H1 (cell line): ENCODE measurements around the gene ATM. TPM values are rescaled to one million over a fixed set of nuclear protein-coding genes. Genes with fewer than 3 reads are reported as not detected.

Experiments used
- CTCF ChIA-PET: fragments of 300-600 bp; sonication (Branson Sonifier 250); formaldehyde crosslinking; loops from one replicate; lab custom pipeline; 2021; ENCODE audit not compliant: partially characterized antibody; lab: Charles Lee
- POLR2A ChIA-PET: fragments of 300-600 bp; sonication (Branson Sonifier 250); formaldehyde crosslinking; loops from one replicate; lab custom pipeline; 2021; ENCODE audit warnings: inconsistent platforms; ENCODE audit not compliant: partially characterized antibody; lab: Charles Lee
- DNase-seq, 2 experiments: peaks; one replicate each; pipeline versions ENCODE4 v3.0.0 to v3.0.0-alpha.2; 2010 to 2022; ENCODE audit warnings: low spot score in 2 of 2, low read depth in 1 of 2, mixed read lengths in 1 of 2
- FAIRE-seq: peaks from 2 replicates; lab custom pipeline; 2011; peaks lifted over from hg19 to GRCh38; lab: Jason Lieb, UNC
- H2AFZ ChIP-seq: 2 replicates; pipeline ENCODE4 v1.8.1; 2012; ENCODE audit warnings: low read length, inconsistent platforms
- H2AK5ac ChIP-seq: 2 replicates; pipeline ENCODE4 v1.6.1; 2013; ENCODE audit warnings: low read depth, low read length
- H2BK120ac ChIP-seq: replicated peaks from 2 replicates; pipeline ENCODE3; 2013; ENCODE audit warnings: low read depth, low read length, inconsistent platforms
- H2BK12ac ChIP-seq: 2 replicates; pipeline ENCODE4 v1.6.1; 2013; ENCODE audit warnings: low read depth, low read length
- H2BK15ac ChIP-seq: 2 replicates; pipeline ENCODE4 v1.6.1; 2013; ENCODE audit warnings: low read length
- H2BK20ac ChIP-seq: 2 replicates; pipeline ENCODE4 v1.6.1; 2013; ENCODE audit warnings: low read length
- H2BK5ac ChIP-seq: 2 replicates; pipeline ENCODE4 v1.6.1; 2013; ENCODE audit warnings: low read depth, low read length
- H3K14ac ChIP-seq: 2 replicates; pipeline ENCODE4 v1.6.1; 2013; ENCODE audit warnings: inconsistent platforms; ENCODE audit not compliant: insufficient read length
- H3K18ac ChIP-seq: 2 replicates; pipeline ENCODE4 v1.6.1; 2013; ENCODE audit warnings: low read length; ENCODE audit errors: extremely low read depth
- H3K23ac ChIP-seq: 2 replicates; pipeline ENCODE4 v1.6.1; 2013; ENCODE audit warnings: inconsistent platforms; ENCODE audit not compliant: insufficient read length
- H3K23me2 ChIP-seq: 2 replicates; pipeline ENCODE4 v1.6.1; 2013; ENCODE audit warnings: low read depth, low read length
- H3K27ac ChIP-seq: 2 replicates; pipeline ENCODE4 v1.6.1; 2011; ENCODE audit warnings: low read depth, low read length, inconsistent platforms
- H3K27me3 ChIP-seq, 4 experiments: replicated peaks in 1 of 4; 1 replicate in 1 of 4; 2 replicates in 3 of 4; pipeline versions ENCODE4 v1.6.1 to v1.8.1; 2011 to 2013; ENCODE audit warnings: low read length in 3 of 4, mild to moderate bottlenecking in 3 of 4, inconsistent platforms in 2 of 4, mixed read lengths in 2 of 4, moderate library complexity in 1 of 4; ENCODE audit not compliant: control insufficient read depth in 3 of 4, insufficient read depth in 3 of 4; ENCODE audit errors: extremely low read depth in 1 of 4
- H3K36me3 ChIP-seq, 4 experiments: 2 replicates each; pipeline versions ENCODE4 v1.6.1 to v1.8.1; 2011 to 2013; ENCODE audit warnings: mild to moderate bottlenecking in 4 of 4, low read length in 3 of 4, moderate library complexity in 2 of 4, control low read depth in 1 of 4, inconsistent platforms in 1 of 4; ENCODE audit not compliant: insufficient read depth in 4 of 4, control insufficient read depth in 2 of 4
- H3K4ac ChIP-seq: replicated peaks from 2 replicates; pipeline ENCODE3; 2013; ENCODE audit warnings: low read length, low read depth, mixed read lengths, inconsistent platforms; ENCODE audit not compliant: insufficient read length
- H3K4me1 ChIP-seq, 4 experiments: replicated peaks in 1 of 4; 1 replicate in 1 of 4; 2 replicates in 3 of 4; pipeline versions ENCODE4 v1.6.1 to v1.8.1; 2011 to 2013; ENCODE audit warnings: low read length in 3 of 4, inconsistent platforms in 2 of 4, mixed read lengths in 1 of 4; ENCODE audit not compliant: insufficient read depth in 4 of 4, control insufficient read depth in 3 of 4
- H3K4me2 ChIP-seq, 2 experiments: 2 replicates each; pipeline versions ENCODE4 v1.6.1 to v1.8.1; 2011 to 2013; ENCODE audit warnings: low read depth in 2 of 2, low read length in 2 of 2, control low read depth in 1 of 2, inconsistent platforms in 1 of 2, mild to moderate bottlenecking in 1 of 2; ENCODE audit not compliant: insufficient read depth in 1 of 2
- H3K4me3 ChIP-seq, 4 experiments: fragments of 200-600, 300-600 bp in 1 of 4; sonication (generic), shearing (Covaris generic), sonication (Bioruptor Twin) in 1 of 4; 2 replicates each; pipeline versions ENCODE4 v1.5.1 to v1.8.1; 2011 to 2016; ENCODE audit warnings: low read length in 4 of 4, low read depth in 3 of 4, control low read depth in 2 of 4, inconsistent platforms in 2 of 4, mild to moderate bottlenecking in 2 of 4, mixed read lengths in 1 of 4, moderate library complexity in 1 of 4; ENCODE audit not compliant: insufficient read depth in 2 of 4; ENCODE audit errors: extremely low read depth in 1 of 4
- H3K56ac ChIP-seq: replicated peaks from 2 replicates; pipeline ENCODE3; 2013; ENCODE audit warnings: low read depth, mild to moderate bottlenecking, mixed read lengths, low read length, inconsistent platforms; ENCODE audit not compliant: insufficient read length
- H3K79me1 ChIP-seq: 2 replicates; pipeline ENCODE4 v1.6.1; 2013; ENCODE audit warnings: low read depth, low read length, control low read depth
- H3K79me2 ChIP-seq, 2 experiments: 2 replicates each; pipeline versions ENCODE4 v1.6.1 to v1.8.1; 2012 to 2013; ENCODE audit warnings: low read length in 2 of 2, mild to moderate bottlenecking in 2 of 2, inconsistent platforms in 1 of 2; ENCODE audit not compliant: insufficient read depth in 2 of 2, control insufficient read depth in 1 of 2
- H3K9ac ChIP-seq, 4 experiments: replicated peaks in 1 of 4; 1 replicate in 1 of 4; 2 replicates in 3 of 4; pipeline versions ENCODE4 v1.6.1 to v1.8.1; 2011 to 2013; ENCODE audit warnings: low read depth in 3 of 4, low read length in 3 of 4, control low read depth in 2 of 4, mild to moderate bottlenecking in 2 of 4, moderate library complexity in 2 of 4, inconsistent platforms in 1 of 4; ENCODE audit errors: extremely low read depth in 1 of 4
- H3K9me3 ChIP-seq, 2 experiments: 2 replicates each; pipeline versions ENCODE4 v1.6.1 to v1.8.1; 2012 to 2013; ENCODE audit warnings: mild to moderate bottlenecking in 2 of 2, moderate library complexity in 2 of 2, control low read depth in 1 of 2, inconsistent platforms in 1 of 2, low read depth in 1 of 2, low read length in 1 of 2, mixed read lengths in 1 of 2; ENCODE audit not compliant: insufficient read depth in 2 of 2
- H4K20me1 ChIP-seq, 2 experiments: replicated peaks in 1 of 2; 2 replicates each; pipeline versions ENCODE3 to v1.8.1; 2011 to 2013; ENCODE audit warnings: inconsistent platforms in 2 of 2, low read length in 2 of 2, mild to moderate bottlenecking in 1 of 2; ENCODE audit not compliant: insufficient read depth in 2 of 2, control insufficient read depth in 1 of 2
- H4K5ac ChIP-seq: 2 replicates; pipeline ENCODE4 v1.6.1; 2013; ENCODE audit warnings: low read length, low read depth, mixed read lengths, inconsistent platforms; ENCODE audit not compliant: insufficient read length
- H4K8ac ChIP-seq: 2 replicates; pipeline ENCODE4 v1.8.0; 2013; ENCODE audit warnings: mild to moderate bottlenecking, moderate library complexity, low read length, inconsistent platforms; ENCODE audit not compliant: insufficient read depth; ENCODE audit errors: extremely low read depth
- H4K91ac ChIP-seq: replicated peaks from 2 replicates; pipeline ENCODE3; 2013; ENCODE audit warnings: low read length, mixed read lengths, inconsistent platforms; ENCODE audit not compliant: insufficient read length
- ASH2L ChIP-seq: fragments of 200-600, 300-600 bp; sonication (generic); IDR thresholded peaks from one replicate; pipeline ENCODE4 v1.7.1; 2017; ENCODE audit warnings: low read length
- BRCA1 ChIP-seq: IDR thresholded peaks from 2 replicates; pipeline ENCODE4 v1.6.1; 2012; ENCODE audit warnings: low read depth, low read length, improper control_type of control experiment
- CBX5 ChIP-seq: fragments of 300-800, 300-1000 bp; sonication (generic); IDR thresholded peaks from 2 replicates; pipeline ENCODE4 v1.7.1; 2016; ENCODE audit warnings: antibody characterized with exemption, low read length, low read depth
- CHD1 ChIP-seq: IDR thresholded peaks from 2 replicates; pipeline ENCODE4 v1.6.1; 2012; ENCODE audit warnings: low read depth, low read length, improper control_type of control experiment
- KDM1A ChIP-seq: fragments of 200-600, 300-600 bp; sonication (generic); IDR thresholded peaks from 2 replicates; pipeline ENCODE4 v1.7.1; 2016; ENCODE audit warnings: mild to moderate bottlenecking, low read length, borderline replicate concordance
- NANOG ChIP-seq: IDR thresholded peaks from 2 replicates; pipeline ENCODE4 v1.6.1; 2011; ENCODE audit warnings: low read length, low read depth, mild to moderate bottlenecking, inconsistent platforms; ENCODE audit not compliant: insufficient read depth, poor library complexity, severe bottlenecking
- RAD21 ChIP-seq, 2 experiments: IDR thresholded peaks in 1 of 2; conservative IDR thresholded peaks in 1 of 2; 2 replicates each; pipeline ENCODE4 v1.6.1; 2011; ENCODE audit warnings: low read depth in 2 of 2, low read length in 2 of 2, improper control_type of control experiment in 1 of 2, inconsistent platforms in 1 of 2, mild to moderate bottlenecking in 1 of 2, moderate library complexity in 1 of 2
- RFX5 ChIP-seq: IDR thresholded peaks from 2 replicates; pipeline ENCODE4 v1.6.1; 2011; ENCODE audit warnings: low read depth, low read length, improper control_type of control experiment, borderline replicate concordance
- SIRT6 ChIP-seq: IDR thresholded peaks from one replicate; pipeline ENCODE4 v1.7.1; 2012; ENCODE audit warnings: low read length, inconsistent platforms
- SRF ChIP-seq: IDR thresholded peaks from 2 replicates; pipeline ENCODE4 v1.6.1; 2011; ENCODE audit warnings: mild to moderate bottlenecking, low read depth, low read length, moderate library complexity
- WGBS, 2 experiments: shearing (Covaris generic) in 1 of 2; methylation state at CpG; one replicate each; pipeline versions ENCODE4 v1.1.6 to v1.1.7; 2013 to 2015; ENCODE audit warnings: low lambda C conversion rate in 2 of 2, mixed read lengths in 2 of 2, inconsistent platforms in 1 of 2, low coverage in 1 of 2, missing lambda C conversion rate in 1 of 2; ENCODE audit not compliant: insufficient replicate concordance in 2 of 2, insufficient coverage in 1 of 2, insufficient read length in 1 of 2; ENCODE audit errors: extremely low coverage in 1 of 2, missing lambda C conversion rate in 1 of 2; 5-methylcytosine and 5-hydroxymethylcytosine counted together
- polyA plus RNA-seq, 7 experiments: library from polyadenylated mRNA; depleted of rRNA in 3 of 7; stranded (reverse) in 5 of 7; unstranded in 2 of 7; fragments of >200 nt in 5 of 7; fragments of 200-250 nt in 2 of 7; gene quantifications; 1 replicate in 5 of 7; 2 replicates in 1 of 7; 4 replicates in 1 of 7; pipeline versions ENCODE4 v1.2.1 to v1.2.3, GENCODE V29; 2011 to 2013; ENCODE audit warnings: missing spikeins in 2 of 7, mixed read lengths in 2 of 7
- total RNA-seq: library from RNA; stranded (reverse); fragmentation: NEBNext Ultra II Directional; extraction: Animal tissue kit (Norgen Biotek cat#: 25700); gene quantifications from 2 replicates; pipeline ENCODE4 v1.2.1, GENCODE V29; 2021
- TF ChIP-seq, protein P1 (sequence below): IDR thresholded peaks from 2 replicates; pipeline ENCODE4 v1.6.1; 2011; ENCODE audit warnings: low read depth, mild to moderate bottlenecking, low read length; ENCODE audit not compliant: insufficient read depth
- TF ChIP-seq, protein P2 (sequence below), 3 experiments: IDR thresholded peaks; 1 replicate in 2 of 3; 2 replicates in 1 of 3; pipeline versions ENCODE4 v1.5.1 to v1.6.1; 2011; ENCODE audit warnings: low read length in 3 of 3, mild to moderate bottlenecking in 3 of 3, inconsistent platforms in 2 of 3, low read depth in 1 of 3, moderate library complexity in 1 of 3; ENCODE audit not compliant: insufficient read depth in 1 of 3; ENCODE audit errors: control extremely low read depth in 1 of 3

The ATM gene
- total and polyA plus RNA-seq, 2 of the 8 experiments (the other 6 are each of a cell fraction or from before 2014, with no cell fraction given) = 14.9 to 55.4 TPM

DNA sequence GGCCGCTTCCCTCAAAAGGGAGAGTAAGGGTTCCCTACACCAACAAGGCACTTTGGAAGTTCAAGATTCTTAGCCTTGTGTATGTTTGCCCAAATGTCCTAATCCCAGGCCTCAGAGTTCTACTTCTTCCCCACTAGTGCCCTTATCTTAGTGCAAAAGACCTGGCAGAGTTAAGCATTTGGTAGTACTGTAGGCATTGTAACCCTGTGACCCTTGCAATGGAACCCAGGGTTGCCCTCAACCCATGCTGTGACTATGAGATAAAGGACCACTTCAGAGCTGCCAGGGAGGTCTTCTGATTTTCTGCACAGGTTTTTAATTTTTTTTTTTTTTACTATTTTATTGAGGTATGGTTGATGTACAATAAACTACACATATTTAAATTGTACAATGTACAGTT, 179.4 kb downstream of the ATM start:
- Histone ChIP-seq H3K14ac (no peak overlapping the region), H4K20me1 (no peaks in the 10 kb centered on the region), H2BK20ac (no peak overlapping the region), H2BK5ac (no peak overlapping the region), H3K18ac (no peak overlapping the region), H3K9me3 (no peaks in the 10 kb centered on the region), H3K4me3 (no peak overlapping the region), H2BK12ac (no peak overlapping the region), H4K91ac (no peak overlapping the region), H3K56ac (no peak overlapping the region), H3K4me2 (no peak overlapping the region), H3K27me3 (no peaks in the 10 kb centered on the region), H2BK120ac (no peak overlapping the region), H3K27ac (no peak overlapping the region), H3K9ac (no peak overlapping the region), H4K5ac (no peak overlapping the region), H3K4ac (no peak overlapping the region), H4K8ac (no peak overlapping the region), H2AK5ac (no peak overlapping the region), H3K4me1 (no peaks in the 10 kb centered on the region), H2BK15ac (no peak overlapping the region), H3K23ac (no peak overlapping the region), H3K23me2 (no peaks in the 10 kb centered on the region), H2AFZ (no peak overlapping the region), H3K36me3 (no peaks in the 10 kb centered on the region), H3K79me1 (no peaks in the 10 kb centered on the region), H3K79me2 (no peaks in the 10 kb centered on the region)
- POLR2A ChIA-PET = no interaction called here
- WGBS, 2 experiments = 100% methylated on average over 1 of the region's 1 CpG; no CpG with 5 or more reads in 1 of the 2 experiments
- FAIRE-seq (no peak), DNase-seq (no peak)
- CTCF ChIA-PET = no interaction called here
- TF ChIP-seq ASH2L (no peak), NANOG (no peak), CBX5 (no peak), SRF (no peak), SIRT6 (no peak), RAD21 (IDR thresholded peaks at IDR 0.05 in 1 of 2, conservative IDR thresholded peaks at IDR 0.05 in 1 of 2; ENCODE audit: low read depth in 2 of 2, low read length in 2 of 2) (no peak), BRCA1 (no peak), RFX5 (no peak), CHD1 (no peak), KDM1A (no peak)
- TF ChIP-seq, protein P1, sequence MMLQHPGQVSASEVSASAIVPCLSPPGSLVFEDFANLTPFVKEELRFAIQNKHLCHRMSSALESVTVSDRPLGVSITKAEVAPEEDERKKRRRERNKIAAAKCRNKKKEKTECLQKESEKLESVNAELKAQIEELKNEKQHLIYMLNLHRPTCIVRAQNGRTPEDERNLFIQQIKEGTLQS = no peak
- TF ChIP-seq, protein P2, sequence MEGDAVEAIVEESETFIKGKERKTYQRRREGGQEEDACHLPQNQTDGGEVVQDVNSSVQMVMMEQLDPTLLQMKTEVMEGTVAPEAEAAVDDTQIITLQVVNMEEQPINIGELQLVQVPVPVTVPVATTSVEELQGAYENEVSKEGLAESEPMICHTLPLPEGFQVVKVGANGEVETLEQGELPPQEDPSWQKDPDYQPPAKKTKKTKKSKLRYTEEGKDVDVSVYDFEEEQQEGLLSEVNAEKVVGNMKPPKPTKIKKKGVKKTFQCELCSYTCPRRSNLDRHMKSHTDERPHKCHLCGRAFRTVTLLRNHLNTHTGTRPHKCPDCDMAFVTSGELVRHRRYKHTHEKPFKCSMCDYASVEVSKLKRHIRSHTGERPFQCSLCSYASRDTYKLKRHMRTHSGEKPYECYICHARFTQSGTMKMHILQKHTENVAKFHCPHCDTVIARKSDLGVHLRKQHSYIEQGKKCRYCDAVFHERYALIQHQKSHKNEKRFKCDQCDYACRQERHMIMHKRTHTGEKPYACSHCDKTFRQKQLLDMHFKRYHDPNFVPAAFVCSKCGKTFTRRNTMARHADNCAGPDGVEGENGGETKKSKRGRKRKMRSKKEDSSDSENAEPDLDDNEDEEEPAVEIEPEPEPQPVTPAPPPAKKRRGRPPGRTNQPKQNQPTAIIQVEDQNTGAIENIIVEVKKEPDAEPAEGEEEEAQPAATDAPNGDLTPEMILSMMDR (IDR thresholded peaks at IDR 0.05; ENCODE audit: control extremely low read depth in 1 of 3, insufficient read depth in 1 of 3, low read depth in 1 of 3, low read length in 3 of 3) = no peak
